Transverse colon (tissue), 3 donors: Measurements from ENCODE around the gene FOXJ3.

Experiments
- CTCF ChIP-seq, 5 experiments: fragments of 200-600 bp in 3 of 5; fragments of 450-650 bp in 2 of 5; sonication (generic) in 3 of 5; IDR thresholded peaks; 1 replicate in 2 of 5; 2 replicates in 3 of 5; pipeline ENCODE4 v1.5.1; 2016 to 2017; ENCODE audit warnings: antibody characterized with exemption in 5 of 5, inconsistent platforms in 3 of 5, mild to moderate bottlenecking in 2 of 5, moderate library complexity in 1 of 5
- POLR2A ChIP-seq: fragments of 450-650 bp; IDR thresholded peaks from one replicate; pipeline ENCODE4 v1.6.1; 2016; ENCODE audit warnings: antibody characterized with exemption, mild to moderate bottlenecking, moderate library complexity

GRCh38 chr1:42223036-42223435, 112.0 kb downstream of the FOXJ3 start:
- TF ChIP-seq CTCF (IDR thresholded peaks at IDR 0.05) (no peak), POLR2A (no peak)
